GM19023 (cell line): ENCODE data around the gene FERMT3.

Source experiments
- ATAC-seq: cut with Tn5 transposase; IDR thresholded peaks from one replicate; pipeline ENCODE4 v1.9.1; 2021; ENCODE audit warnings: mild to moderate bottlenecking, moderate library complexity; ENCODE audit not compliant: unreplicated experiment

Gene FERMT3

DNA sequence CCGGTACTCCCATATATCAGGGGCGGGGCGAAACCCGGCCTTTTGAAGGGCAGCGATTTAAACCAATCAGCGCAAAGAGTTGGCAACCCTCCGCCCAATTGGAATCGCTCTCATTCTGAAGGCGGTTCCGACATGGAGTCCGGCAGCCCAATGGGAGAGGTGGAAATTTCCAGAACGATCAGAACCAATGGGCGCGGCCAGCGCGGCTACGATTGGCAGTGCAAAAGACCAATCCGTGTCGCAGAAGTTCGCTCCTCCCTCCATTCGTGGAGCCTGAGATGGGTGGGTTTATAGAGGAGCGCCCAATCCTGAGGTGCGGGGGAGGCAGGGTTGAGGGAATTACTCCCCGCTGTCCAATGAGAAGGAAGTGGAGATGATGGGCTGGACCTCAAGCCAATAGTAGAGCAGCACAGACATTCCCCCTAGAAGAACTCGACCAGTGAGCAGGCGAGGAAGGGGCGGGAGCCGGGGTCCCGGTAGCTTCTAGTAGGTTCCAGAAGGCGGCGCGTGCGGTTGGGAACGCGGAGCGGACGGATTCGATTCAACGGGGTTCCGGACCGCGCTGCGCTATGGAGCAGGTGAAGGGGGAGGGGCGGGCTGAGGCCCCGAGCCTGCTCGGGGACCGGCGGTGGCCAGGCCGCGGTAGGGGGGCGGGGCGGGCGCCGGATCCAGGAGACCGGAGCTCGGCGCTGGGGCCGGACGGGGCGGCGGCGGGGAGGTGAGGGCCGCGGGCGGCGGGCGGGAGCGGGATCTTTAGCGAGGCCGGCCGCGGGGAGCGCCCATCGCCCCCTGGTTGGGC, 20.6 kb upstream of the FERMT3 start, which contains the start of gene STIP1:
Gene STIP1 (plus strand): TSS at position 479 of the 799 bp plus-strand sequence. CDS start 91 bp downstream, at position 570.
- ATAC-seq: peak; percentile 85

DNA sequence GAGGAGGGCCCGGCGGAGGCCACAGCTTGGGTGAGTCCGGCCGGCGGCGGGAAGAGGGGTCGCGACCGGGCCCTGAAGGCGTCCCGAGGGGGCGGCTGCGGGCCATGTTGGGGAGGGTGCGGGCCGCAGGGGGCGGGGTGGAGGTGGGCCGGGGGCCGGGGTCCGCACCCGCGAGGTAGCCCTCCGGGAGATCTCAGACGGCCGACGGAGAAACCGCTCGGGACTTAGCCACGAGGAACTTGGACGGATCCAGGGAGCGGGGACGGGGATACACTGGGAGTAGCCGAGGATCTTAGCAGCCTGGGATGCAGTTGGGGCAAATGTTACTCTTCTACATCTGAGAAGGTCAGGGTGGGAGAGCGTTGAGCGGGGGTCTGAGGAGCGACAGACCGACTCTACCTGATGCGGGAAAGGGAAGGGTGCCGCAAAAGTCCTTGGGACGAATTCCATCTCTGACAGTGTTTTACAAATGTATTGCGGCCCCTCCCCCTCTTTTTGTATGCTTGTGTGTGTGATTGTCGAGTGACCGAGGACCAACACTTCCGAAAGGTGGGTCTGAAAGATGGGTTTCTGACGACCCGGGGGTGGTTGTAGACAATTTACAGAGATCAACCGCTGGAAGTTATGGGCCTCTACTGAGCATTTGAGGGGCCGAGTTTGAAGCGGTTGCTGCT, 19.9 kb upstream of the FERMT3 start:
- no peak for ATAC-seq

DNA sequence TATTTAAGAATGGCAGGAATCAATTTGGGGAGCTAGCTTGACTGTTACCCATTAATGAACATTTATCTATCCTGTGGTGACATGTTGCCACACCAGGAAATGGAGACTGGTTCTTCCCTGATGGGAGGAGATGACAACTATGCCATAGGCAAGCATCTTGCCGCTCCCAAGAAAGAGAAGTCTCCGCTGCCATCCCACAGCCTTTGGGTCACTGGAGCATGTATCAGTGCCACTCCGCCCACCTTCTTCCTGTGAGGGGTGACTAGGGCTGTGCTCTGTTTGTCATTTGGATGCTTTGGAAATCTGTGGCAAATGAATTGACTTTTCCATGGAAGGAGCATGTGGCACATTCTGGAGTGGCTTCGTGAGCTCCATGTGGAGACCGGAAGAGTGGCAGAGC, 14.1 kb upstream of the FERMT3 start:
- no peak for ATAC-seq

DNA sequence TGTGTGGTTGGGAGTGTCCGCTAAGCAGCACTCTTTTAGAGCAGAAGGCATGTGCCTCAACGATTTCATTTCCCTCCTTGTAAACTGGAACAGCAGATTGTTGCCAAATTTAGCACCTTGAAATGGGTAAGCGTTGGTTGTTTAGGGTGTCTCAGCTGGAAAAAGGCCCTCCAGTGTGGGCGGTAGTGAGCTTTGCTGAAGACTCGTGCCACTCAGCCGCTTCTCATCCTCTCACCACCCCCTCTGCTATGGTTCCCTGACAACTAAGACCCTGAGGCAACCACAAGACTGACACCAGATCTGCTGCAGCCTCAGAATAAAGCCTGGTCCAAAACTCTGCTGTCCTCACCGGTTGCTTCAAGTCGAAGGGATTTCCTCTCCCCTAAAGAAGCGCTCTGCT, 9.9 kb upstream of the FERMT3 start:
- no peak for ATAC-seq

DNA sequence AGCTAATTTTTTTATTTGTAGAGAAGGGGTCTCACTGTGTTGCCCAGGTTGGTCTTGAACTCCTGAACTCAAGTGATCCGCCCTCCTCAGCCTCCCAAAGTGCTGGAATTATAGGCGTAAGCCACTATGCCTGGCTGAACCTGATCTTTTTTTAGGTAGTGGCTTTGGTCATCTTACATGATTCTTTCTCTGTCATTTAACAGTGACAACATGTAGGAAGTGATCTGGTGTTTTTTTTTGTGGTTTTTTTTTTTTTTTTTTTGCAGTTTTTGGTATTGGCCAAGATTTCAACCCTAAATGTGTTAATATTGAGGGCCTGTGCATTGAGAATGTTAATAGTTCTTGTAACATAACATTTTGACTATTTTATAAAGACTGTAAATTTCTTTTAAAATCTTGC, 8.0 kb upstream of the FERMT3 start:
- ATAC-seq: no peak

DNA sequence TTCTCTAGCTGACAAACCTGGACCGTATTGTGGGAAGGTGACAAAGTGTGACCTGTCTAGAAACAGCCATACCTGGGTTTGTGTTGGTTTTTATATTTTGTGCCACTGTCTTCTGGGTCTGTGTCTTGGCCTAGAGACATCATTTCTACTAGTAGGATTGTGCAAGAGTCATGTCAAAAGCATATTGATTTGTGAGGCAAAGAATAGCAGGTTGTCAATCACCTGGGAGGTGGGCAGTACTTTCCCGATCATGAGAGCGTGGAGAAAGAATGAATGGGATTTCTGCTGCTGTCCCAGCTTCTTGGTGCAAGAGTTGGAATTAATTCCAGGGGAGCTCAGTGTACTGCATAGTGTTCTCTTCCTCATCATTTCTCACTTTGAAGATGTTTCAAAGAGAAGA, 5.0 kb upstream of the FERMT3 start:
- ATAC-seq: no peak

DNA sequence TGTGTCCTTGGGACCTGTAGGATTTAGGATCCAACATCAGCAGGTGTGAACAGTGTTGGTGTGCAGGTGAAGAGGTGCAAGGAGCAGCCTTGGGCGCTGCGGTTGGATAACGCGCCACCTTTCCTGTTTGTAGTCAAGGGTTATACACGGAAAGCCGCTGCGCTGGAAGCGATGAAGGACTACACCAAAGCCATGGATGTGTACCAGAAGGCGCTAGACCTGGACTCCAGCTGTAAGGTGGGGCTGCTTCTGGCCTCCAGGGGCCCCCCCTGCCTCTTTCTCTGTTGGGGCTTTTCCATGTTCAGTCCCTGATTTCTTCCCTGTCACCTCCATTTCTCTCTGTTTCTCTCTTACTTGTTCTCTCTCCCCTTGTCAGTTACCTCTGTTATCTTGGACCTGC, 3.5 kb upstream of the FERMT3 start:
- no peak for ATAC-seq

DNA sequence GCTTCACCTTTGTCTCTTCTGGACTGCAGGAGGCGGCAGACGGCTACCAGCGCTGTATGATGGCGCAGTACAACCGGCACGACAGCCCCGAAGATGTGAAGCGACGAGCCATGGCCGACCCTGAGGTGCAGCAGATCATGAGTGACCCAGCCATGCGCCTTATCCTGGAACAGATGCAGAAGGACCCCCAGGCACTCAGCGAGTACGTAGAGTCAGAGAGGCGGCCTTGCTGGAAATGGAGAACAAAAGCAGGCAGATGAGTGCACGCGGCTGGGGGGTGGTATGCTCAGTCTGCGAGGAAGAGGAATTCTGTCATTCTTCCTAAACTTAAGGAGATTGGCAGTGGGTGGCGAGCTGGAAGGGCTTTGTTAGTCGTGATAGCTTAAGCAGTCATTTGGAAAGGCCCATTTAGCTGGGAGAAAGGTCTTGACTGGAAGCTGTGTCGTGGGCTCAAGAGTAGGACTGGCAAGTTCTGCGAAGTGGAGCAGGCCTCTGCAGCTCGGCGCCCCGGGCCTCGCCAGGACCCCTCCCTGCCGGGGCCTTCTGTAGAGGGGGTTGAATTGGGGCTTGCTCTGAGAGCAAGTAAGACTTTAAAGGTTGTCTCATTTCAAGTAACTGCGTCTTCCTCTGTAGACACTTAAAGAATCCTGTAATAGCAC, 3.0 kb upstream of the FERMT3 start:
- no peak for ATAC-seq

DNA sequence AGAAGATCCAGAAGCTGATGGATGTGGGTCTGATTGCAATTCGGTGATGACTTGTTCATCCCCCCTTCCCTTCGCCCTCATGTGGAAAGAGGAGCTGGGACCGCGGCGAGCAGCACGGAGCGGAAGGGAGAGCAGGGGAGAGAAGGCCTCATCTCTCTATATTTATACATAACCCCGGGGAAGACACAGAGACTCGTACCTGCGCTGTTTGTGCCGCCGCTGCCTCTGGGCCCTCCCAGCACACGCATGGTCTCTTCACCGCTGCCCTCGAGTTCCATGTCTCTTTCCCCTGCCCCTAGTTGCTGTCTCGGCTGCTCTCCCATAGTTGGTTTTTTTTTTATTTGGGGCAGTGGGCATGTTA, 2.5 kb upstream of the FERMT3 start:
- ATAC-seq: no peak

DNA sequence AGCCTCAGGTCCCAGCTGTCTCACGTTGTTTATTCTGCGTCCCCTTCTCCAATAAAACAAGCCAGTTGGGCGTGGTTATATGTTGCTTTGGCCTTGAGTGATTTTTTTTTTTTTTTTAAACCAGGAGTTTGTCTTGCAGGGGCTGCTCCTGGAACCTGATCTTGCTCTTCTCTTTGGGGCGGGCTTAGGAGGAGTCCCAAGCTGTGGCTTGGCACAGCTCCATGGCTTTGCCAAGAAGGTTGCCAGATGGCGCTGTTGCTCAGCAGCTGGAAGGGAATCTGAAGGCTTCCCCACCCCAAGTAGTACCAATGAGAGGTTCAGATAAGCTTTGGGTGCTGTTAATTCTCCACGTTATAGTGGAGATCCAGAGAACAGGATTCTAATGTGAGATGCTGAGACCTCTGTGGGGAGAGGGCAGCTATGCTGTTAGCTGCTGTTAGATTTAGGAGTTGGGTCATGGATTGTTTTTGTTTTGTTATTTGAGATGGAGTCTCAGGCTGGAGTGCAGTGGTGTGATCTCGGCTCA, 2.0 kb upstream of the FERMT3 start:
- no peak for ATAC-seq

DNA sequence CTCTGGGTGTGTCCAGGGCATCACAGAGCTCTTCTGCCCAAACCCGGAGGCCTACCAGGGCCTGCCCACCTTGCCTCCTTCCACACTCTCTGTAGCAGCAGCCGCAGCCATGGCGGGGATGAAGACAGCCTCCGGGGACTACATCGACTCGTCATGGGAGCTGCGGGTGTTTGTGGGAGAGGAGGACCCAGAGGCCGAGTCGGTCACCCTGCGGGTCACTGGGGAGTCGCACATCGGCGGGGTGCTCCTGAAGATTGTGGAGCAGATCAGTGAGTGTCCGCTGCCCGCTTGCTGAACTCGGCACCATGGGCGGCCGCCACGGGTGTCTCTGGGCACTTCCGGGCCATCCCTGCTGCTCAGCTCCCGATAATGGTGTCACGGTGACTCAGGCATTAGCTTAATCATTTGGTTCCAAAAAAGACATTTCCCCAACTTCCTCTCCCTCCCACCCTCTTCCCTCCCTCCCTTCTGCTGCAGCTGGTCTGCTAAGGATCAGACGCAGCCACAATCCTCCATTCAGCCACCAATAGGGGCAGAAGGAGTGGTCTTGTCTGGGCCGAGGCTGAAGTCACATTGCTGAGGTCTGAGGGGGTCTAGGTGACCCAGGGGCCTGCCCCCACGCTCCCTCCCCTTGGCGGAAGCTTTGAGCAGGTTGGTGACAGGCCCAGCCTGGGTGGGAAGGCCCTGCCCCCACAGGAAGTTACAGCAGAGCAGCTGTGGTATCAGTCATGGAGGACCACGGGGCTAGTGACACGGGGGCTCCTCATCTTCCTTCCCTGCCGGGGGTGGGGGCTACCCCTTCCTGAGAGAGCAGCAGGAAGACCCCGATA, 950 bp downstream of the FERMT3 start:
- peak; percentile 52 for ATAC-seq

DNA sequence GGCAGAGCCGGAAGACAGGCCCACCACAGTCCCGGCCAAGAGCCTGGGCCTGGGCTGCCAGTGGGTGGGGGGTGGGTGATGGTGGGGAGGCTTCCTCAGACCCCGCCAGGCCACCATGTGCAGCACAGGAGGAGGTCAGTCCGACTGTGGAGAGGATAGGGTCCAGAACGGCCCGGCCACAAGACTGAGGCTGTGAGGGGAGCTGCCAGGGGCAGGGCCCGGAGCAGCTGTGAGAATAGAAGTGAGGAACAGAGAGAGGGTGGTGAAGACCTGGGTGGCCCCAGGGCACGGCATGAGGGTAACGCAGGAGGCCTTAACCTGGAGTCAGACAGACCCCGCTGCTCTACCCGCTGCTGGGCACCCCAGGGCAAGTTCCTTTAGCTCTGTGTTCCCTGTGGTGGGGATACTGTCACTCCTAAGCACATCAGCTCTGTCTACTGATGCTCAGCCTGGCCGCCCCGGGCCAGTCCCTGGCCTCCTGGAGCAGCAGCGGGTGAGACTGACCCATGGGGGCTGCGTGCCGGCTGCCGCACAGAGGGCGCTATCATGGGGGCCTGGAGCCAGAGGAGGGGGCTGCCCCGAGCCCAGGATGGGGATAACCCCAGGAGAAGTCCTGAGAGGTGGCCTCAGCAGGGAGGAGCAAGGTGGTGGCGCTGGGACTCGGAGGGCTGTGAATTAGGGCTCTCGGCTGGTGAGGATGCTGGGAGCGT, 1.7 kb downstream of the FERMT3 start:
- ATAC-seq: no peak

DNA sequence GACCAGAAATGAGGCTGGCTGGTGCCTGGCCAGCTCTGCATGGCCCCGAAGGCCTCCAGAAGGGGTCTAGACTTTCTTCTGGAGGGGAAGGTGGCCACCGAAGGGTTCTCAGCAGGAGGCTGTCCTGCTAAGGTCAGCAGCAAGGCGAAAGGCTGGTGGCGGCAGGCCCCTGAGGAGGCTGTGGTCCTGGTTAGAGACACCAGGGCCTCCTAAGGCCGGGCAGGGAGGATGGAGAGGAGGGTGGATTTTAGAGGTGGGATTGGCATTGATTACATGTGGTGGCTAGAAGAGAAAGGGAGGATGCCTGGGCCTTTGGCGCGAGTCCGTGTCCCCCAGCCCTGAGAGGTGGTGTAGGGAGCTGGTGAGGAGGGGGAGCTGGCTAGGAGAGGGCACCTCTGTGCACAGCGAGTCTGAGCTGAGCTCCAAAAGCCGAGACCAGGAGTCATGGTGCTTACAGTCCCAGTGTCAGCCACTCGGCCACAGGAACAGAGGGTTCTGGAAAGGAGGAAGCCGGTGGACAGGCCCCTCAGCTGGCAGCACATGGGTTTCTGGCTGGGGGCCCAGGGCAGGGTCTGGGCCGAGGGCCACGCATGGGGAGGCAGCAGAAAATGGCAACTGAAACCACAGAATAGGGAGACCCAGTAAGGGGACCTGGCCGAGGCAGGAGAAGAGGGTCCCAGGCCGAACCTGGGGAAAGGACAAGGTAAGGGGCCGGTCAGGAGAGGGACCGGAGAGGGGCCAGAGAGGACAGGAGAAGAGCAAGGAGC, 2.5 kb downstream of the FERMT3 start:
- ATAC-seq: no peak

DNA sequence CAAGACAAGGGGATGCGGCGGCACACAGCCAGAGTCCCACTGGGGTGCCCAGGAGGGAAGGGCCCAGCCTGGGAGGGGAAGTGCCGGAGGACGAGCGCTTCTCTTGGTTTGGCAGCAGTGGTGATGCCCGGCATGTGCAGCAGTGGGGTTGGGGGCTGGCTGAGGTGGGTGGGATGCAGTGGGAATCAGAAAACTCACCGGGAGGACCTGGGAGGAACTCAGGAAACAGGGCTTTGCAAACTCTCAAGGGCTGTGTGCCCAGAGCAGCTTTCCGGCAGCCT, 3.0 kb downstream of the FERMT3 start:
- ATAC-seq: no peak

DNA sequence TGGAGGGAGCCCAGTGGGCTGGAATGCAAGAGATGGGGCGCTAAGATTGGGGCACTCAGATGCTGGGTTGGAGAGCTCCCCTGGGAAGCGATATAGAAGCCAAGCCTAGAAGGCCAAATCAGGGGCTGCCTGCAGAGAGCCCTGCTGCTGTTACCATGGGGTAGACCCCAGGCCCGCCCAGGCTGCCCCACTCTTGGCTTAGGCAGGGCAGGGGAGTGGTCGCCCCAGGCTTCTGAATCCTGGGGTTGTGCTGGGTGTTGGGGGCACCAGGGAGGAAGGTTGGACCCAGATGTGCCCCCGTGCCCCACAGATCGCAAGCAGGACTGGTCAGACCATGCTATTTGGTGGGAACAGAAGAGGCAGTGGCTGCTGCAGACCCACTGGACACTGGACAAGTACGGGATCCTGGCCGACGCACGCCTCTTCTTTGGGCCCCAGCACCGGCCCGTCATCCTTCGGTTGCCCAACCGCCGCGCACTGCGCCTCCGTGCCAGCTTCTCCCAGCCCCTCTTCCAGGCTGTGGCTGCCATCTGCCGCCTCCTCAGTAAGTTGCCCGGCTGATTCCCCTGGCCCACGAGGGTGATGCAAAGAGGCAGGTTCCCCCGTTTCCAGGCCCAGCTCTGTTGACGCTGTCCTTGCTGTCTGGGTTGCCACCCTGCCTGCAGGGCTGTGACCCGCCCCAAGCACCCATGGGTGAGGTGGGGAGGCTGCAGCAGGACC, 3.9 kb downstream of the FERMT3 start:
- ATAC-seq: no peak

DNA sequence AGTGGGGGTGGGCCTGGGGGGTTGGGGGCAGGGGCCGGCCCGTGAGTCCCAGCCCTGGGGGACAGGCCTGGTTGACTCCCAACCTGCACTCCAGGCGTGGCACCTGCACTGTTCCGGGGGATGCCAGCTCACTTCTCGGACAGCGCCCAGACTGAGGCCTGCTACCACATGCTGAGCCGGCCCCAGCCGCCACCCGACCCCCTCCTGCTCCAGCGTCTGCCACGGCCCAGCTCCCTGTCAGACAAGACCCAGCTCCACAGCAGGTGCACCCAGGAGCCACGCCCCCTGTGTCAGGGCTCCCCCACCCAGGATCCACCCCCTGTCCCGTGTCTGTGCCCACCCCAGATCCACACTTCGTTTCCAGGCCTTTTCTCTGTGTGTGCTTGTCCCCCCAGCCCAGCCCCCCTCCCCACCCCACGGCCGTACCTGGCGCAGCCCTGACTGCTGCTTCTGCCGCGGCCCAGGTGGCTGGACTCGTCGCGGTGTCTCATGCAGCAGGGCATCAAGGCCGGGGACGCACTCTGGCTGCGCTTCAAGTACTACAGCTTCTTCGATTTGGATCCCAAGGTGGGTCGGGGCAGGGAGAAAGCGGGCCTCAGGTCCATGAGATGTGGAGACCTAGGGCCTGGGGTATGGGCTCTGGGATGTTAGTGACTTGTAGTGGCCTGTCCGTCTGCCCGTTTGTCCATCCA, 4.8 kb downstream of the FERMT3 start:
- no peak for ATAC-seq

DNA sequence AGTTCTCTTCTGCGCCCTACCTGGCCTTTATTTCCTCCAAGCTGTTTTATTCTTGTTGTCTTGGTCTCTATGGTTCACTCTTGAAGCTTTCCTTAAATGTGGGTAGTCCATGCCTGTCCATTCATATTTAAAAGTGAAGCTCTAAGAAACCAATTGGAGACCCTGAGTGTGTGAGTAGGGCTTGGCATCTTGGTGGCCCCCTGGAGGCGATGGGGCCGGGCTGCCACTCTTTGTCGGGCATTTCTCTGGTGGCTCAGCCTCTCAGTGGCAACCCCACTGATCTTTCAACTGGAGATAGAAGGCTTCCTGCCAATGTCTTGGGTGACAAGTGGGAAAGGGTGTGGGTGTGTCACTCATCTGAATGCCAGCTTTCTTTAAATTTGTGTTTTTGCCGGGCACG, 10.4 kb downstream of the FERMT3 start:
- no peak for ATAC-seq

DNA sequence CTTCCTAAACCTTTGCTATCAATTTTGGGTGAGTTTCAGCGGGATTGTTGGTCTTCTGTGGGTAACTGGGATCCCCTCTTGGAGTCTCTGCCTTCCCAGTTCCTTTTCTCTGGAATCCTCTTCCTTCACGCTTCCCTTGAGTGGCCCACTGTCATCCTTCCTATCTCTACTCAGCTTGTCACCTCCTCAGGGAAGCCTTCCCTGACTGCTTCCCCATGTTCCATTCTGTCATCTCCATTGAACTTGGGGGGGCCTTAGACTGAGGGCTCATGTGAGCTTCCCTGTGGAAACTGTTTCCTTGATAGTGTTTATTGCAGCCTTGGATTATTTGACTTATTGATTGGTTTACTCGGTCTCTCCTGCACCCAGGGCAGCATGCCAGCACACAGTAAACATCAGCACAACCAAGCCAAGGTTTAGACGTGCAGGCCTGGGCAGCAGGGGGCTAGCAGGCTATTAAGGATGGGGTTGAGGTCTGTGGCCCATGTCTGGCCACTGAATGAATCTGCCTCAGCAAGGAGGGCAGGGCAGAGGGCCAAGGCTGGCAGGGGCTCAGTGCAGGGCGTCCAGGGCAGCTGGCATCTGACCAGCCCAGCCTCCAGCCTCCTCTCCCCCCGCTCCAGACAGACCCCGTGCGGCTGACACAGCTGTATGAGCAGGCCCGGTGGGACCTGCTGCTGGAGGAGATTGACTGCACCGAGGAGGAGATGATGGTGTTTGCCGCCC, 12.3 kb downstream of the FERMT3 start:
- no peak for ATAC-seq
